Hepatocyte (in vitro differentiated cells): Measurements from ENCODE around the gene RARB.

Experiments used
- CTCF ChIP-seq: fragments of 200-600 bp; sonication (generic); IDR thresholded peaks from 2 replicates; pipeline ENCODE4 v1.5.1; 2016; ENCODE audit warnings: antibody characterized with exemption, mild to moderate bottlenecking; ENCODE audit not compliant: poor library complexity
- EZH2 ChIP-seq: fragments of 200-600 bp; sonication (generic); IDR thresholded peaks from 2 replicates; pipeline ENCODE4 v1.6.1; 2016; ENCODE audit warnings: antibody characterized with exemption, mild to moderate bottlenecking, borderline replicate concordance
- EZH2phosphoT487 ChIP-seq: fragments of 200-600 bp; sonication (generic); IDR thresholded peaks from one replicate; pipeline ENCODE4 v1.6.1; 2018; ENCODE audit warnings: antibody characterized with exemption, mild to moderate bottlenecking, low read depth, moderate library complexity; ENCODE audit not compliant: unreplicated experiment, severe bottlenecking

- no peak for TF ChIP-seq CTCF
- TF ChIP-seq EZH2phosphoT487 = no peak
- TF ChIP-seq EZH2 = no peak
These were observed 11.9 kb upstream of the RARB start for GRCh38 chr3:25416176-25416575.
